Mesothelial cell of epicardium (in vitro differentiated cells): Measurements from ENCODE around the gene HIRIP3. TPM values are rescaled to one million over a fixed set of nuclear protein-coding genes. Genes with fewer than 3 reads are reported as not detected.

Source experiments
- DNase-seq, 2 experiments: peaks; one replicate each; pipeline ENCODE4 v3.0.0; 2021; ENCODE audit warnings: low spot score in 2 of 2; ENCODE audit not compliant: unreplicated experiment in 2 of 2
- H3K27ac Mint-ChIP-seq: 2 replicates; pipeline ENCODE4 v1.8.0; 2021; ENCODE audit warnings: mixed read lengths
- H3K27me3 Mint-ChIP-seq: 2 replicates; pipeline ENCODE4 v1.8.0; 2021; ENCODE audit warnings: low read depth, mixed read lengths
- H3K36me3 Mint-ChIP-seq: 2 replicates; pipeline ENCODE4 v1.8.0; 2021; ENCODE audit warnings: mixed read lengths
- H3K4me1 Mint-ChIP-seq: 2 replicates; pipeline ENCODE4 v1.8.0; 2021; ENCODE audit warnings: mixed read lengths
- H3K4me3 Mint-ChIP-seq: 2 replicates; pipeline ENCODE4 v1.8.0; 2021; ENCODE audit warnings: mild to moderate bottlenecking, moderate library complexity, mixed read lengths
- H3K9me3 Mint-ChIP-seq: 2 replicates; pipeline ENCODE4 v1.8.0; 2021; ENCODE audit warnings: mixed read lengths
- total RNA-seq: library from RNA; stranded (reverse); gene quantifications from 3 replicates; pipeline ENCODE4 v1.2.1, GENCODE V29; 2021
- TF ChIP-seq, protein P1 (sequence below): fragments of 200-600 bp; sonication (generic); IDR thresholded peaks from one replicate; pipeline ENCODE4 v1.5.0; 2021; ENCODE audit warnings: antibody characterized with exemption; ENCODE audit not compliant: unreplicated experiment

Gene HIRIP3
- total RNA-seq, 1 donor from 2014 or later: 9.7 TPM

DNA sequence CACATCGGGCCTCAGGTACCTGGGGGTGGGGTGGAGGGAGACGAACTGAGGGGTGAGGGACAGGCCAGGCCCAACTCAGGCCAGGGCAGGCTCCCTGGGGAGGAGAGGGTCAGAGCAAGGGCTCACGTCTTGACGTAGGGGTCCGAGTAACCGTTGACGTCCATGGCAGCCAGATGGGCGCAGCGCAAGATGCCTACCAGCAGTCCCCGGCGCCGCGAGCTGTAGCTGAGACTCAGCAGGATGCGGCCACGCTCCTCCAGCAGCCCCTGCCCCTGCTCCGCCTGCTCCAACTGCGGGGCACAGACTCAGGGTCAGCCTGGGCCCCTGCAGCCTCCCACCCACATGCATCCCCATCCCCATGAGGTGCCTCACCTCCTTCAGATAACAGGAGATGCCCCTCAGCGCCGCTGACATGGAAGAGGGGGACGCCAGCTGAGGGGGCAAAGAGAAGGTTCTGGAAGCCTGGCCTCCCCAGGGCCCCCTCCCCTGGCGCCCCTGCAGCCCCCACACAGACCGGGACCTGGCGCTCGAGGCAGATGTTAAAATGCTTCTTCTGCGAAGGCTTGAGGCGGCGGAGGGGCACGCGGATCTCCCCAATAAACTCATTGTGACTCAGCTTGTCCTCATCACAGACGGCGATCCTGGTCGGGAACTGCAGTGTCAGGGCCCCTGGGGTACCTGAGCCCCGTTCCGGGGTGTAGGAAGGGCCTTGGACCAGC lies 11.4 kb upstream of the HIRIP3 start:
- peaks cover 6% of the 10 kb centered on the region for H3K36me3 Mint-ChIP-seq
- no peak overlapping the region for H3K27ac Mint-ChIP-seq
- H3K27me3 Mint-ChIP-seq: peaks cover 36% of the 10 kb centered on the region
- H3K4me3 Mint-ChIP-seq: no peak overlapping the region
- peaks cover 6% of the 10 kb centered on the region for H3K4me1 Mint-ChIP-seq
- H3K9me3 Mint-ChIP-seq: no peaks in the 10 kb centered on the region
- TF ChIP-seq, protein P1, sequence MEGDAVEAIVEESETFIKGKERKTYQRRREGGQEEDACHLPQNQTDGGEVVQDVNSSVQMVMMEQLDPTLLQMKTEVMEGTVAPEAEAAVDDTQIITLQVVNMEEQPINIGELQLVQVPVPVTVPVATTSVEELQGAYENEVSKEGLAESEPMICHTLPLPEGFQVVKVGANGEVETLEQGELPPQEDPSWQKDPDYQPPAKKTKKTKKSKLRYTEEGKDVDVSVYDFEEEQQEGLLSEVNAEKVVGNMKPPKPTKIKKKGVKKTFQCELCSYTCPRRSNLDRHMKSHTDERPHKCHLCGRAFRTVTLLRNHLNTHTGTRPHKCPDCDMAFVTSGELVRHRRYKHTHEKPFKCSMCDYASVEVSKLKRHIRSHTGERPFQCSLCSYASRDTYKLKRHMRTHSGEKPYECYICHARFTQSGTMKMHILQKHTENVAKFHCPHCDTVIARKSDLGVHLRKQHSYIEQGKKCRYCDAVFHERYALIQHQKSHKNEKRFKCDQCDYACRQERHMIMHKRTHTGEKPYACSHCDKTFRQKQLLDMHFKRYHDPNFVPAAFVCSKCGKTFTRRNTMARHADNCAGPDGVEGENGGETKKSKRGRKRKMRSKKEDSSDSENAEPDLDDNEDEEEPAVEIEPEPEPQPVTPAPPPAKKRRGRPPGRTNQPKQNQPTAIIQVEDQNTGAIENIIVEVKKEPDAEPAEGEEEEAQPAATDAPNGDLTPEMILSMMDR: no peak
- DNase-seq: no peak

DNA sequence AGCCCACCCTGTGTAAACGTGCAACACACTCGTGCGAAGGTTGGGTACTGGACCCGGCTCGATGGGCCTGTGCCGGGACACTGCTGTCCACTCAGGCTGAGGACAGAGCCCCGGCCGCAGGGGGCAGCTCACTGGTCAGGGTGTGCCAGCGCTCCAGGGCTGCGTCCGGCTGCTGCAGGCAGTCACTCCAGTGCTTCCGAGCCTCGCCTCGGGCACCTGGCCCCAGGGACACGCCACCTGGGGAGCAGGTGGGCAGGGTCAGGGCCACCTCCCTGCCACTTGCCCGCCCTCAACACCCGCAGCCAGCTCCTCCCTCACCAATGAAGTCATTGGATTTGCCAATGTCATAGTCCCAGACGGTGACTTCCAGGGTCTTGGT lies 10.7 kb upstream of the HIRIP3 start:
- DNase-seq: no peak
- peaks cover 7% of the 10 kb centered on the region for H3K36me3 Mint-ChIP-seq
- no peaks in the 10 kb centered on the region for H3K9me3 Mint-ChIP-seq
- peaks cover 6% of the 10 kb centered on the region for H3K4me1 Mint-ChIP-seq
- peaks cover 30% of the 10 kb centered on the region for H3K27me3 Mint-ChIP-seq
- TF ChIP-seq, protein P1: no peak
- no peak overlapping the region for H3K4me3 Mint-ChIP-seq
- no peak overlapping the region for H3K27ac Mint-ChIP-seq

DNA sequence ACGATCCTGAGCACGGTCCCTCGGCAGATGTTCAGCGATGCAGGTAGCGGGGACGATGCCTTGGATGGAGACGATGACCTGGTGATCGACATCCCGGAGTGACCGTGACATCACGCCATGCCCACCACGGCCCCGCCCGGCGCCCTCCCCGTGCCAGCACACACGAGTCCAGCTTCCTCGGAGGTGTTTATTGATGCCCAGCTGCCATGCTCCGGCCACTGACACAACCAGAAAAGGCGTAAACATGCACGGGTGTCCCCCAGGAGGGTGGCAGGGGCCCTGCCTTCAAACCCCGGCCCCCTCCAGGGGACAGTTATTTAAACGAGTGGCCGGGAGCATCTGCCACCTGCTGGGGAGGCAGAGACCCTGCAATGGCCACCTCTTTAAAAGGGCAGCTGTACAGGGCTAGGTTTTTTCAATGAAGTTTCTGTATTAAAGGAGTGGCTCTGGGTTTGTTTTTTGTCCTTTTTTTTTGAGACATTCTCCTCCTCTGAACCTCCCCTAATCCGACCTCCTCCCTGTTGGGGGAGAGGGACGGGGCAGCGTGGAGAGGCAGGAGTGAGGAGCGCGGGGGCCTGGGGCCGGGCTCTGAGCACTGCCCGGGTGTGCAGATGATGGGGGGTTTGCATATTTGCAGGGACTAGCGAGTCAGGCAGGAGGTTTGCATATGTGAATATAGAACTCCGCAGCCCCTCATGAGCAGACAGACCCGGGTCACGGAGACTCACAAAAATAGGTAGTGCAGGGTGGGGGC lies 10.1 kb upstream of the HIRIP3 start:
- no peak for DNase-seq
- Mint-ChIP-seq H3K27ac (no peak overlapping the region), H3K27me3 (peaks cover 29% of the 10 kb centered on the region), H3K4me3 (no peak overlapping the region), H3K36me3 (peaks cover 7% of the 10 kb centered on the region), H3K4me1 (peaks cover 5% of the 10 kb centered on the region), H3K9me3 (no peaks in the 10 kb centered on the region)
- TF ChIP-seq, protein P1: peak; percentile 69

DNA sequence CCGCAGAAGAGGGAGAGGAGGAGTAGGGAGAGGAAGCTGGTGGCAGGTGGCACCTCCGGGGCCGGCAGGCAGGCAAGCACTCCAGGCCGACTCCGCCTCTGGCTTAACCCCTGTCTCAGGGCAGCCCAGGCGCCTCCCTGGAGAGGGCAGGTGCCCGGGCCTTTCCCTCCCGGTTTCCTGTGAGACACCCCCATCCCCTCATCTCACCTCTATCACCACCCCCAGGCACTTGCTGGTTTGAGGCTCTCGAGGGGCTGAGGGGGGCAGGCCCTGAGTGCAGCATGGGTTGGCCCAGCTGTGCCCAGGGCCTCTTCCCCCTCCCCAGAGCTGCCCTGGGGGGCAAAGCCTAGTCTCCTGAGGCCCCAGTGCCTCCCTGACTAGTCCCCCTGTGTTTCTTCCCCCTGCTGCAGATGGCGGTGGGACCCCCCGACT lies 9.4 kb upstream of the HIRIP3 start:
- Mint-ChIP-seq H3K4me3 (no peak overlapping the region), H3K27me3 (peaks cover 23% of the 10 kb centered on the region)

DNA sequence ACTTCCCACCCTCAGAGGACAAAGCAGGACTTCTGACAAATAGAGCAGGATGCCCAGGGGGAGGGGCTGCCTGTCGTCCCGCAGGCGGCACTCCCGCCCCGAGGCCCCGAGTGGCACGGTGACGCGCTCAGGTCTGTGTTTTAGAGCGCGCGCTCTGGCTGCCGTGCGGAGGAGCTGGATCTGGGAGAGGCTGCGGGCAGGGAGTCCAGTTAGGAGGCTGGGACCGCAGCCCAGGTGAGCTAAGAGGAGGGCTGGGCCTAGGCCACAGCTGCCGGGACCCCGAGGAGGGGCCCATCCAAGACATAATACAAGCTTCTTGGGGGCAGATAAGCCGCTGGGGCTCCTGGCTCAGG lies 9.0 kb upstream of the HIRIP3 start:
- no peak for DNase-seq

More for the DNA sequence above, 9.4 kb upstream of the HIRIP3 start:
- Mint-ChIP-seq H3K4me1 (peaks cover 2% of the 10 kb centered on the region), H3K36me3 (peaks cover 7% of the 10 kb centered on the region), H3K27ac (no peak overlapping the region), H3K9me3 (no peaks in the 10 kb centered on the region)
- DNase-seq: no peak
- TF ChIP-seq, protein P1: no peak

More for the DNA sequence above, 9.0 kb upstream of the HIRIP3 start:
- peaks cover 7% of the 10 kb centered on the region for H3K36me3 Mint-ChIP-seq
- TF ChIP-seq, protein P1: no peak
- peaks cover 19% of the 10 kb centered on the region for H3K27me3 Mint-ChIP-seq
- H3K4me3 Mint-ChIP-seq: no peak overlapping the region
- peaks cover 2% of the 10 kb centered on the region for H3K4me1 Mint-ChIP-seq
- H3K27ac Mint-ChIP-seq: no peak overlapping the region
- no peaks in the 10 kb centered on the region for H3K9me3 Mint-ChIP-seq
